HG03457 (cell line): ENCODE measurements around the gene FAM204A.

ENCODE experiments used
- ATAC-seq: cut with Tn5 transposase; IDR thresholded peaks from one replicate; pipeline ENCODE4 v1.9.1; 2021; ENCODE audit warnings: moderate number of reproducible peaks; ENCODE audit not compliant: unreplicated experiment

Gene FAM204A

DNA sequence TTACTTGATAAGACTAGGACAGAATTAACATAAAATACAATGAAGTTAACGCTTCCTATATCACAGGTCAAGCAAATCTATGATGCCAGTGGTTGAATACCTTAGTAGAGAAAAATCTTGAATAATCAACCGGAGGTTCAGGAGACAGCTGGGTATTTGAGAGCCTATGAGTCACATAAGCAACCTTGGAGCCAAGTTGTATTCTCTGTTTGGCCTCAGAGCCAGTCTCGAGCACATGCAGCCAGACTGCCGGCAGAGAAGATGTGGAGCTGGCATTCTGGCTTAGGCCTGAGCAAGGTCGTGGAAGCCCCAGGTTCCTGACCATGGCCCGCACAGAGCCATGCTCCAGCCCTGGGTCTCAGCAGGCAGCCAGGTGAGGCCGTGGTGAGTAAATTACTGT lies 90.3 kb downstream of the FAM204A start:
- no peak for ATAC-seq

GRCh38 chr10:118249714-118250113 lies 92.4 kb downstream of the FAM204A start:
- ATAC-seq: no peak
